ENCODE data around the gene PGC. TPM values are rescaled to one million over a fixed set of nuclear protein-coding genes. Genes with fewer than 3 reads are reported as not detected.

The PGC gene
- total RNA-seq, 1 experiment from 2014 or later: not detected

DNA sequence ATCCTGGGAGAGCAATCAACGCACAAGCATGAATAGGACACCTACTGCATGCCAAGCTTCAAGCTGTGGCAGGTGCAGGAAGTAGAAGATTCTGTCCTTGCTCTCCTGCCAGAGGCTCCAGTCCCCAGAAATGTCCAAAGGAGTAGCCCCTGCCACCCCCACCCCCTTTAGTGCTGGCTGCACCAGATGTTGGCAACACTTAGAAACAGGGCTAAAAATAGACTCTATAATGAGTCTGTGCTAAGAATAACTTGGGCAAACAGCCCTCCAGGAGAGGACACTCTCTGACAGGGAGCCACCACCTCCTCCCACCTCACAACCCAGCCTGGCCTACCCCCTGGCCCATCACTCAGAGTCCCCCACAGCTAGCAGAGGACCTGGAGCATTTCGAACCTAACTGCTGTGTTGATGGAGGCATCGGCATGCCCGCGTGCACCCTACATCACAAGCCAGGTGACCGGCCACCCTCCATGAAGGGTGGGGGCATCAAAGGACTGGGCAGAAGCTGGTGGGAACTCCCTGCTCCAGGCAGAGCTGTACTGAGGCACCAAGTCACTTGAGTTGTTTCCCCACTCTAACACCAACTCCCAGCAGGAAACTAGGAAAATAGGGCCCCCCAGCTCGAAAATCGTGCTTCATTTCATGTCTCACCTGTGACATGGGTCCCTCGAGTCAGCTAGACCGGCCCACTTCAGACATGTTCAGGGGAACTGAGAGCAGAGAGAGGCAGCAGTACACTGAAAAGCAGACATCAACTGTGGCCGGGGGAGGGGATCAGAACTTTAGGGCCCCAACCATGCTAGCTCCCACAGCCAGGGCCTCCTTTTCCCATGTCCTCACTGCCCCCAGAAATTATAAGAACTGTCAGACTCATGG, 30.4 kb downstream of the PGC start:
- TF ChIP-seq CTCF (conservative IDR thresholded peaks at IDR 0.05): no peak
- no peaks in the 10 kb centered on the region for H3K9me3 ChIP-seq (ENCODE audit: control insufficient read depth, low read depth, low read length)
- H3T11ph ChIP-seq (ENCODE audit: low read length): no peak overlapping the region
- no peak overlapping the region for H2BK15ac ChIP-seq (ENCODE audit: low read depth, low read length)
- H3K56ac ChIP-seq (ENCODE audit: insufficient read length, low read depth, low read length): no peak overlapping the region
- no peak for DNase-seq
- H3K23me2 ChIP-seq (ENCODE audit: insufficient read length, low read depth, low read length, poor library complexity, severe bottlenecking): no peaks in the 10 kb centered on the region
- H3K14ac ChIP-seq (ENCODE audit: insufficient read depth, low read length): no peak overlapping the region
- H2AK5ac ChIP-seq (ENCODE audit: insufficient read length, low read length): no peak overlapping the region
- Mint-ChIP-seq H3K9me3 (no peaks in the 10 kb centered on the region), H3K36me3 (ENCODE audit: insufficient read depth in 1 of 3, low read depth in 3 of 3) (no peaks in the 10 kb centered on the region), H3K4me3 (no peak overlapping the region), H3K4me1 (peaks cover 0 to 10% of the 10 kb centered on the region in 2 experiments; a peak in 3 of 4 replicates), H3K27me3 (ENCODE audit: low read depth) (no peaks in the 10 kb centered on the region), H3K27ac (no peak overlapping the region)
- peaks cover 2% of the 10 kb centered on the region for H4K20me1 ChIP-seq (ENCODE audit: control insufficient read depth, insufficient read depth, insufficient read length)
- no peak overlapping the region for H4K8ac ChIP-seq (replicated peaks; ENCODE audit: insufficient read length, low read depth, low read length)
- no peak overlapping the region for H3K23ac ChIP-seq (ENCODE audit: insufficient read length, low read depth, low read length)
- H2BK120ac ChIP-seq (ENCODE audit: low read depth, low read length, poor library complexity, severe bottlenecking): no peak overlapping the region
- no peak overlapping the region for H3K27ac ChIP-seq (ENCODE audit: insufficient read length, low read depth, low read length)
- WGBS (ENCODE audit: extremely low coverage, insufficient read length, low lambda C conversion rate): no CpG with 5 or more reads among the region's 11 CpGs
- no peak overlapping the region for H3K18ac ChIP-seq (ENCODE audit: insufficient read length, low read depth, low read length)
- no peak overlapping the region for H3K9ac ChIP-seq (ENCODE audit: extremely low read depth, insufficient read length, low read length)
- no peaks in the 10 kb centered on the region; the same call in 1 of the 2 replicates for H3K79me2 ChIP-seq (ENCODE audit: insufficient read depth, low read length)
- H3K4ac ChIP-seq (ENCODE audit: low read depth, low read length): no peak overlapping the region
- H2BK20ac ChIP-seq (ENCODE audit: low read depth, low read length, poor library complexity, severe bottlenecking): no peak overlapping the region
- no peak overlapping the region for H3K4me2 ChIP-seq (ENCODE audit: insufficient read depth, insufficient read length, low read length)
- no peak overlapping the region for H4K91ac ChIP-seq (ENCODE audit: insufficient read length, low read depth, low read length)
- H3K79me1 ChIP-seq (ENCODE audit: insufficient read depth, low read depth, low read length, poor library complexity, severe bottlenecking): no peaks in the 10 kb centered on the region
- no peak overlapping the region for H2AFZ ChIP-seq (ENCODE audit: low read length)
- no peaks in the 10 kb centered on the region for H3K27me3 ChIP-seq (ENCODE audit: insufficient read depth, low read length)
- no peak overlapping the region for H4K5ac ChIP-seq (ENCODE audit: insufficient read length, low read depth, low read length)
- no peak overlapping the region for H2BK12ac ChIP-seq (ENCODE audit: insufficient read length, low read depth, low read length)
- H2BK5ac ChIP-seq (ENCODE audit: insufficient read length, low read length): no peak overlapping the region
- no peaks in the 10 kb centered on the region for H3K4me1 ChIP-seq (ENCODE audit: insufficient read depth, low read length)

Measured in H9 (cell line).